G401.6 (cell line): ENCODE measurements around the gene CHRNA7.

Source experiments
- FAIRE-seq: peaks from 2 replicates; lab custom pipeline; 2012; peaks lifted over from hg19 to GRCh38; lab: Jason Lieb, UNC

The CHRNA7 gene

GRCh38 chr15:32029862-32030781 lies at the start of gene CHRNA7:
TSS of gene CHRNA7 (plus strand) at chr15:32030515. CDS start at chr15:32030595, 80 bp downstream.
- FAIRE-seq, result no peak

DNA sequence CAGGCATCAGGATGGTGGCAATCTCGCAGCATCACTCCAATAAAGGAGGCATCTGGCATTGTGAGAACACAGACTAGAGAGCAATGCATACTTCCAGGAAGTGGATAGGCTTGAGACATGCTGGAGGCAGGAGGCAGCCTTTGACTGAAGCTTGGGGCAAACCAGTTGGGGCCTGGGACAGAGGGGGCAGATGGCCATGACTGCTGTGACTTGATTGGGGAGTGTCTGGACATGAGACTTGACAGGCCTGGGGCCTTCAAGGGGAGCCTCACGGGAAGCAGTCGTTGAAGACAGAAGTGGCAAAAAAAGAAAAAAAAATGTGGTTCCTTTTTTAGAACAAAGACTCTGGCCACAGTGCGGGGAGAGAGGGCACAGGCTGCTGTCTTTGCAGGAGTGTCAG lies 44.7 kb upstream of the CHRNA7 start:
- no peak for FAIRE-seq

DNA sequence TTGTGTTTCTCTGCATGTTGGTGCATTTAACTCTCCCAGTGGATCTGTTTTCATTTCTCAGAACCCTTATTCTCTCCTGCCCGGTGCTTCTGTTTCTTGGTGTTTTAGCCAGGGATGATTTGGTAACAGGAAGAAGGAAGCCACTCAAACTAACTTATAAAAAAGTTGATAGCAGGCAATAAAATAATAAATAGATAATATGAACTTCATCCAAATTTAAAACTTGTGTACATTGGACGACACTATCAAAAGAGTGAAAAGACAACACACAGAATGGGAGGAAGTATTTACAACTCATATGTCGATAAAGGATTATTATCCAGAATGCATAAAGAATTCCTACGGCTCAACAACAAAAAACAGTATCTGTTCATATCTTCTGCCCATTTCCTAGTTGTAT lies 37.3 kb upstream of the CHRNA7 start:
- no peak for FAIRE-seq

DNA sequence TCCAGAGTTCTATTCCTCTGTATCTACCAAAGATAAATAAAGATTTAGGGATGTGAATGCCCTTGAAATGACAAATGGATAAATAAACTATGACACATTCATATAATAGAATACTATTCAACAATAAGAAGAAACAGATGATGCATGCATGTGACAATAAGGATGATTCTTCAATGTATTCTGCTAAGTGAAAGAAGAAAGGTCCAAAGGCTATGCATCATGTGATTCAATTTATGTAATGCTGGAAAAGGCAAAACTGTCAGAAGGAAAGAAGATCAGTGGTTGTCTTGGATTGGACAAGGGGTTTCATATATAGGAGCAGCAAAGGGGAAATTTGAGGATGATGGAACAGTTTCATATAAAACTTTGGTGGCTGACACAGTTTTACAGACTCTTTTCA lies 32.6 kb upstream of the CHRNA7 start:
- FAIRE-seq, result no peak

- no peak for FAIRE-seq
Measured at GRCh38 chr15:32003558-32003957, 26.8 kb upstream of the CHRNA7 start.

DNA sequence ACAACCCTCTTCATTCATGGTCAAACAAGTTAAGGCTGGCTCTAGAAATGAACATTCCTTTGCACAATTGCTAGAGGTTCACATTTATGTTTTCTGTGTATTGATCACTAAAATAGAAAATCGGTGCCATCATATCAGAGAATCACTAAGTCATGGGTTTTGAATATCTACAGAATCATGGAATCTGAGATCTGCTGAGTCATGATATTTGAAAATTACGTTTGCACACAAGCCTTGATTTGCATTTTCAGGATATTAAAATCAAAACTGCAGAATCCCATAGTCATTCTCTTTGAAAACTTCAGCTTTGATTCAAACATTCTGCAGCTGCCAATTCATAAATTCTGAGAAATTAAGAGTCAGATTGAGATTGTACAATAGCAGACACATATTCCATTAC lies 26.1 kb upstream of the CHRNA7 start:
- FAIRE-seq, result no peak

- FAIRE-seq, result no peak
Measured at GRCh38 chr15:32007355-32007960, 22.9 kb upstream of the CHRNA7 start.

- FAIRE-seq, result no peak
Measured at GRCh38 chr15:32014953-32015352, 15.4 kb upstream of the CHRNA7 start.

- FAIRE-seq, result no peak
Measured at GRCh38 chr15:32020156-32020555, 10.2 kb upstream of the CHRNA7 start.

DNA sequence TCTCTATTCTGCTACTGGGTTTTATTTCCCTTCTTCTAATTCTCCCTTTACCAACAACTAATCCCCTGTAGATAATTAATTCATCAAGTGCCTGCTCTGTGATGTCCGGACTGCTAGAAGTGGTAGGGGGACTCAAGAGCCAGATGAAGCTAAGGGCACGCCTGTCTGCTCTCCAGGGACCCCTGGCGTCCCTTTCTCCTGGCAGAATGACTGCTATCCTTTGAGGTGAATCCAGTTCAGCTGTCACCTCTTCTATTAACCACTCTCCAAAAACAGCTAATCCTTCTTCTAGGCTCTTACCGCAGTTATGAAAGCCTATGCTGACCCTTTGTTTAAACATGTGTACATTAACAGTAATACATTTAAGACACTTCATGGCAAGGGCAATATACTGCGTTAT lies 1.4 kb upstream of the CHRNA7 start:
- no peak for FAIRE-seq

DNA sequence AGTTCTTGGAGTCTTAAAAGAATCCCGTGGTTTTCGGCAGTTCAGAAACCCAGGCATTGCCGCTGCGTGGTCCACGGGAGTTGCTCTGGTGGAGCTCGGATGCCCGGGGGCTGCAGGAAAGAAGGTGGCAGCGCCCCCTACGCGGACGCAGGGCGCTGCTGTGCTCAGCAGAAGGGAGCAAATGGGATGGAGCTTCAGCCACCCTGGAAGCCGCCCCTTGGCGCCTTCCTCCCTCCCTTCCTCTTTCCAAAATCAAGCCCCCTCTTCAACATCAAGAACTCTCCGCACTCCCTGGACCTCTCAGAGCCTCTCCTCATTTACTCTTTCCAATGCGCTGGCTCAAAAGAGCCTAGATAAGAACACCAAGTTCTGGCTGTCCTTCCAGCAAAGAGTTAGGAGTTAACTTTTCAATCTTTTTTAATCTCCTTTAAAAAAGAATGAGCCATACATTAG lies 880 bp upstream of the CHRNA7 start:
- no peak for FAIRE-seq

GRCh38 chr15:32030795-32031194 lies 480 bp downstream of the CHRNA7 start:
- no peak for FAIRE-seq

GRCh38 chr15:32033186-32033890 lies 3.0 kb downstream of the CHRNA7 start:
- no peak for FAIRE-seq

- FAIRE-seq, result no peak
Measured at GRCh38 chr15:32034106-32034505, 3.8 kb downstream of the CHRNA7 start.

DNA sequence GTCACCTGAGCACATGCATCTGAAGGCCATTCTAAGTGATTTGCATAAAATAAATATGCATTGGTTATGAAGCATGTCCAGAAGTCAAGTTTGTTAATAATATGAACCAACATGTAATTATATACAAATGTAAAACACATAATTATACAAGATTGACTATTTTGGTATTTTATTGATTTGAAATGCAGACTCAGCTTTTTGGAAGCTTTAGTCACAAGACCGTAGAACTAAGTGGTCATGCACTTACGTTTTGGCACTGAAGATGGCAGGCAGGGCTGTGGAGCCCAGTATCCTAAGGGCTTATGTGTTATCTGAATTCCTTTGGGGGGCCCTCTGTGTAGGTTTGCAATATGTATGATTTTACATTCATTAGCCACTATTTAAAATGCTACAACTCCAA lies 5.0 kb downstream of the CHRNA7 start:
- FAIRE-seq, result no peak

- FAIRE-seq, result no peak
Measured at GRCh38 chr15:32036971-32037370, 6.7 kb downstream of the CHRNA7 start.

DNA sequence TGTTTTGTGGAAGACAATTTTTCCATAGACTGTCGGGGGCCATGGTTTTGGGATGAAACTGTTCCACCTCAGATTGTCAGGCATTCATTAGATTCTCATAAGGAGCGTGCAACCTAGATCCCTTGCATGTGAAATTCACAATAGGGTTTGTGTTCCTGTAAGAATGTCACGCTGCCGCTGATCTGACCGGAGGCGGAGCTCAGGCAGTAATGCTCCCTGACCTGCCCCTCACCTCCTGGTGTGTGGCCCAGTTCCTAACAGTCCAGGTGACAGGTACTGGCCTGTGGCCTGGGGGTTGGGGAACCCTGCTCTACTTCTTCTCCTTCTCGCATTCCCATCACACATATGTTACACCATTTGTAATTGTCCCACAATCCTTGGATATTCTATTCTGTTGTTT lies 11.0 kb downstream of the CHRNA7 start:
- no peak for FAIRE-seq

DNA sequence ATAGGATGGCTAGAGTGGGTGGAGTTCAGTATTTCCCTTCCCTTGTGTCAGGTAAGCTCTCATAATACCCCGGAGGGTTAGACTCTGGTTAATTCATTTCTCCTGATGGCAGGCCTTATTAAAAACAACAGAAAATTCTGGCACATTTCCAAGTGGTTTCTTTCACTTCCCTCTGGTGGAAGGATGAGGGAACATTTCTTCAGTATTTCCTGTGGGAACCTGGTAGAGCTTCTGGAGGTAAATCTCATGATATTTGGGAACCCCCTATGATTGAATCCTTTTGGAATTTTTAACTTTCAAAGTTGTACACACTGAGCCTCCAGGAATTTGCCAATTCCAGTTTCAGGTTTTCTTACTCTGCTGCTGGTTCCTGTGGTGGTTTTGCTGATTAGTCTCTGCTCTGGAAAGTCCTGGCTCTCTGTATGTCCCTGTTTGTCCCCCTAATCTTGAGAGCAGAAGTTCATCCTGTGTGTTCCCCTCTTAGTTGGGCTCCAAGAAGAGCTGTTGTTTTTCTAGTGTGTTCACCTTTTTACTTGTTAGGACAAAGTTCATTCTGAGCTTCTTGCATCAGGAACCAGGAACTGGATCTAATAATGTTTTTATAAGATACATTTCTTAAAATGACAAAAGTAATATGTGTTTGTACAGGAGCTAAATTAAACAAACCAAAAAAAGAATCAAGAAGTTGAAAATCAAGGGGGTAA lies 12.1 kb downstream of the CHRNA7 start:
- FAIRE-seq, result no peak

- FAIRE-seq, result no peak
Measured at GRCh38 chr15:32053719-32054118, 23.4 kb downstream of the CHRNA7 start.

DNA sequence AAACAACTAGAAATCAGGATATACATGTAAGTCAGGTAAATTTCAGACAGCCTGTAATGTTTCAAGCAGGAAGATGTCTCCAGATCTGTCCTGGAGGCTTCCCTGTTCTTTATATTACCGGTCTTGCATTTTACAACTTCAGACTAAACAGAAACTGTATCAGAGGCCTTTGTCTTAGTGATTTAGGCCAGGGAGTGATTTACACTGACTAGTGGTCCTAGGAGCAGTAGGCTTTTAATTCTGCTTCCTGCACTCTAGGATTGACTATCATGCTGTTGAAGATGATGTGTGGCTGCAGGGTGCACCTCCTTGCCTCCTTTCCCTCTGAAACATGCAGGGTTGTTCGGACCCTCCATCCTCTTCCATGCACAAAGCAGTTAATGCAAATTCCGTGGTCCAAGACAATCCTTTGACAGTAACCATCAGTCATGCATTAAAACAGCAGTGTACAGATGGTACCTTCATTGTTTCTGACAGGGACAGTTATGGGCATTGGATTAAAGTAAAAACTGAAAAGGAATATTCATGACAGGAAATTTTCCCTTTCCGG lies 27.6 kb downstream of the CHRNA7 start:
- no peak for FAIRE-seq

DNA sequence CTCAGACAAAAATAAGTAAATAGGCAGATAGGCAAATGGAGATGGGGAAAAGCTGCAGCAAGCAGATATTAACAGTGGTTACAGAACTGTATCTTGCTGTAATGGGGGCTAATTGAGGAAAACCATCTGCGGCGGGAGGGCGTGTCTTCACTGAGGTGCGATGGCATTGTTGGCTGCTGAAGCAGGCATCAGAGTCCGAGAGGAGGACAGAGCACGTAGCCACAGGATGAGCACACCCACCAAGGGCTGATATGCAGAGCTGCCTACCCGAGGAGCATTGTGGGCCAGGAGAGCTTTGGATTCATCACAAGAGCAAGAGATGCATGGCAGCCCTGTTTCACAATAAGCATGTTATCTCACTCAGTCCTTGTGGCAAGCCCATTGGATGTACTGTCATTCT lies 30.4 kb downstream of the CHRNA7 start:
- no peak for FAIRE-seq

DNA sequence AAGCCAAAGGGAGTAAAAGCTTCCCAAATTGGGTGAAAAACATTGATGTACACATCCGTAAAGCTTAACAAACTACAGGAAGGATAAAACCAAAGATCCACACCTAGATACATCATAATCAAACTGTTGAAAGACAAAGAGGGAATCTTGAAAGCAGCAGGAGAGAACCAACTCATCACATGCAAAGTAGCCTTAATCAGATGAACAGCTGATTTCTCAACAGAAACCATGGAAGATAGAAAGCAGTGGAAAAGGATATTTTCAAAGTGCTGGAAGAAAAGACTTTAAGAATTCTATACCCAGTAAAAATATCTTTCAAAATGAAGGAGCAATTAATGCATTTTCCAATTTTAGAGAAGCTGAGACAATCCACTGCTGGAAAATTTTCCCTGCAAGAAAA lies 36.8 kb downstream of the CHRNA7 start:
- FAIRE-seq, result no peak
